ENCODE data around the gene KCNH4.

DNA sequence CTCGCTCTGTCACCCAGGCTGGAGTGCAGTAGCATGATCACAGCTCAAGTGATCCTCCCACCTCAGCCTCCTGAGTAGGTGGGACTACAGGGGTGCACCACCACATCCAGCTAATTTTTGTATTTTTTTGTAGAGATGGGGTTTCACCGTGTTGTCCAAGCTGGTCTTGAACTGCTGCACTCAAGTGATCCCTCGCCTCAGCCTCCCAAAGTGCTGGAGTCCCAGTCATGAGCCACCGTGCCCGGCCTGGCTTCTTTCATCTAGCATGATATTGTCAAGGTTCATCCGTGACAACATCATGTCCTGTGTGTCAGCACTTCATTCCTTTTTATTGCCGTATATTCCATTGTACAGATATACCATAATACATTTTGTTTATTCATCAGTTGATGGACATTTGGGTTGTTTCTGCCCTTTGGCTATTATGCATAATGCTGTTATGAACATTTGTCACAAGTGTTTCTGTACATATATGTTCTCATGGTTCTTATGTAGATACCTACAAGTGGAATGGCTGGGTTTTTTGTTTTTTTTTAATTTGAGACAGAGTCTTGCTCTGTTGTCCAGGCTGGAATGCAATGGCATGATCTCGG lies 16.7 kb upstream of the KCNH4 start:
- TF ChIP-seq POLR2A (IDR thresholded peaks at IDR 0.05) (no peak), CTCF (IDR thresholded peaks at IDR 0.05) (no peak)
